Epithelial cell of proximal tubule (primary cell): Measurements from ENCODE around the gene SPINK6. TPM values are rescaled to one million over a fixed set of nuclear protein-coding genes. Genes with fewer than 3 reads are reported as not detected.

ENCODE experiments used
- DNase-seq: peaks from one replicate; pipeline ENCODE4 v3.0.0-alpha.2; 2011; ENCODE audit warnings: low read depth
- H3K4me3 ChIP-seq: 2 replicates; pipeline ENCODE4 v1.5.1; 2011; ENCODE audit warnings: low read depth, mild to moderate bottlenecking, low read length
- CTCF ChIP-seq: conservative IDR thresholded peaks from 2 replicates; pipeline ENCODE4 v1.5.1; 2012; ENCODE audit warnings: low read depth, mild to moderate bottlenecking, low read length
- total RNA-seq: library from RNA; depleted of rRNA; stranded (reverse); fragments of >200 nt; gene quantifications from 2 replicates; pipeline ENCODE4 v1.2.3, GENCODE V29; 2015

Gene SPINK6
- total RNA-seq, 1 donor from 2014 or later = not detected

GRCh38 chr5:148221508-148221907, 18.7 kb downstream of the SPINK6 start:
- DNase-seq = no peak
- TF ChIP-seq CTCF = no peak
- H3K4me3 ChIP-seq = no peak overlapping the region

DNA sequence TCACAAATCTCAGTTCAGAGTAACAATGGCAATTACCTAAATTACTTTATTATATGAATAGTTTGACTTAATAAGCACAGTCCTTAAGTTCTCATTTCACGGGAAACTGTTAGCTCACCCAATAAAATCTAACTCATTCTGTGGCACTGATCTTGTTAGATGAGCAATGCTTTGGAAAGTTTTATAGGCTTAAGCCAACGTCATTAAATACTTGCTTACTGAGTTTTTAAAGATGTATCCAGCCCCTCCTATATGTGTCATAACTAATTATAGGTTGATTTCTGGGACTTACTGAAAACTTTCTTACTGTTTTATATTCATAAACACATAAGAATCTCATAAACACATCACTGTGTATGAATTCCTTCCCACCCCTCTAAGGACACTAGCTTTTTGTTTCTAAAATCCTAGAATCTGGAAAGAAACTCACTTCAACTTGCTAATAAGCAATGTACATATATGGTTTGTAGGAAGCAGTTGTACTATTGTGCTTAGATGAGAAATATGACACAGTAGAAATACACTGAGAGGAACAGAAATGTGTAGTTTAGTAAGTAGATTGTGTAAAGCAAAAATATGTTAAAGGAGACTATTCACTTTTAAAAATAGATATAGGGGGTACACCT, 21.4 kb downstream of the SPINK6 start:
- no peak for TF ChIP-seq CTCF
- DNase-seq = no peak
- no peak overlapping the region for H3K4me3 ChIP-seq

- no peak for DNase-seq
- no peak overlapping the region for H3K4me3 ChIP-seq
- no peak for TF ChIP-seq CTCF
Measured at GRCh38 chr5:148228392-148228984, 25.6 kb downstream of the SPINK6 start.

GRCh38 chr5:148229840-148230239, 27.0 kb downstream of the SPINK6 start:
- no peak for DNase-seq
- no peak for TF ChIP-seq CTCF
- no peak overlapping the region for H3K4me3 ChIP-seq

- no peak for DNase-seq
- no peak for TF ChIP-seq CTCF
- H3K4me3 ChIP-seq = no peak overlapping the region
Measured at GRCh38 chr5:148230240-148230639, 27.4 kb downstream of the SPINK6 start.

GRCh38 chr5:148237785-148238417, 35.1 kb downstream of the SPINK6 start:
- no peak for DNase-seq
- no peak overlapping the region for H3K4me3 ChIP-seq
- TF ChIP-seq CTCF = no peak
